PC-3 (cell line): ENCODE results near the gene DOK5. TPM values are rescaled to one million over a fixed set of nuclear protein-coding genes. Genes with fewer than 3 reads are reported as not detected.

Source experiments
- ATAC-seq: fragments of 200-7000 bp; cut with Tn5 transposase; 2 replicates; pipeline ENCODE4 v1.9.1; 2020; ENCODE audit warnings: mild to moderate bottlenecking, moderate library complexity
- BruUV-seq: library from RNA; stranded (reverse); fragments of 400-500 nt; replicated peaks from 2 replicates; lab custom pipeline; 2021; lab: Mats Ljungman, UMichigan
- CTCF ChIA-PET: fragments of 300-600 bp; sonication (Branson Sonifier 250); formaldehyde crosslinking; loops from one replicate; lab custom pipeline; 2022; ENCODE audit warnings: antibody characterized with exemption; lab: Charles Lee
- POLR2A ChIA-PET: fragments of 300-600 bp; sonication (Branson Sonifier 250); formaldehyde crosslinking; loops from one replicate; lab custom pipeline; 2022; ENCODE audit warnings: antibody characterized with exemption; ENCODE audit not compliant: unreplicated experiment; lab: Charles Lee
- DNase-seq: peaks from one replicate; pipeline ENCODE4 v3.0.0-alpha.2; 2015
- H2AFZ ChIP-seq: fragments of 300-600 bp; sonication (generic); 2 replicates; pipeline ENCODE4 v1.6.0; 2016; ENCODE audit warnings: antibody characterized with exemption, low read length
- H3F3A ChIP-seq: fragments of 300-600 bp; sonication (generic); one replicate; pipeline ENCODE4 v1.6.0; 2017; ENCODE audit warnings: antibody characterized with exemption, low read length, control low read depth, mild to moderate bottlenecking; ENCODE audit not compliant: unreplicated experiment
- H3K27ac ChIP-seq: fragments of 300-600 bp; sonication (generic); 2 replicates; pipeline ENCODE4 v1.5.1; 2016; ENCODE audit warnings: mild to moderate bottlenecking, low read length
- H3K27me3 ChIP-seq: fragments of 300-600 bp; sonication (generic); 2 replicates; pipeline ENCODE4 v1.6.1; 2016; ENCODE audit warnings: low read length, mixed read lengths
- H3K36me3 ChIP-seq: fragments of 300-600 bp; sonication (generic); 2 replicates; pipeline ENCODE4 v1.6.1; 2016; ENCODE audit warnings: low read depth, mixed run types, low read length, mixed read lengths
- H3K4me1 ChIP-seq: fragments of 300-600 bp; sonication (generic); 2 replicates; pipeline ENCODE4 v1.5.1; 2016; ENCODE audit warnings: low read length; ENCODE audit not compliant: insufficient read depth
- H3K4me2 ChIP-seq: fragments of 300-600 bp; sonication (generic); 2 replicates; pipeline ENCODE4 v1.6.0; 2016; ENCODE audit warnings: low read length
- H3K4me3 ChIP-seq: fragments of 300-600 bp; sonication (generic); 2 replicates; pipeline ENCODE4 v1.5.1; 2016; ENCODE audit warnings: mild to moderate bottlenecking, low read length, mixed read lengths
- H3K79me2 ChIP-seq: fragments of 300-600 bp; sonication (generic); 2 replicates; pipeline ENCODE4 v1.6.1; 2017; ENCODE audit warnings: low read length, mixed read lengths
- H3K9ac ChIP-seq: fragments of 300-600 bp; sonication (generic); 2 replicates; pipeline ENCODE4 v1.6.0; 2016; ENCODE audit warnings: mild to moderate bottlenecking, low read length
- H3K9me2 ChIP-seq: fragments of 300-600 bp; sonication (generic); replicated peaks from 2 replicates; pipeline ENCODE4 v1.6.1; 2016; ENCODE audit warnings: mixed run types, low read length, mixed read lengths
- H3K9me3 ChIP-seq: fragments of 300-600 bp; sonication (generic); 2 replicates; pipeline ENCODE4 v1.6.1; 2016; ENCODE audit warnings: low read length, mixed read lengths
- H4K20me1 ChIP-seq: fragments of 300-600 bp; sonication (generic); 2 replicates; pipeline ENCODE4 v1.6.1; 2016; ENCODE audit warnings: low read length, mixed read lengths
- EZH2 ChIP-seq: fragments of 300-600 bp; sonication (generic); IDR thresholded peaks from one replicate; pipeline ENCODE4 v1.6.1; 2017; ENCODE audit warnings: antibody characterized with exemption, mild to moderate bottlenecking, low read length; ENCODE audit not compliant: unreplicated experiment
- EZH2phosphoT487 ChIP-seq: fragments of 300-600 bp; sonication (generic); IDR thresholded peaks from 2 replicates; pipeline ENCODE4 v1.6.1; 2018; ENCODE audit warnings: mild to moderate bottlenecking, antibody characterized with exemption, low read length, borderline replicate concordance
- intact Hi-C: fragments of 100-400 bp; cut with micrococcal nuclease; formaldehyde crosslinking; loops from 2 replicates; pipeline ENCODE4 v1.9.0; 2023
- total RNA-seq: library from RNA; depleted of rRNA; stranded (reverse); fragments of >200 nt; gene quantifications from 2 replicates; pipeline ENCODE4 v1.2.3, GENCODE V29; 2014
- TF ChIP-seq, protein P1 (sequence below): fragments of 300-600 bp; sonication (generic); conservative IDR thresholded peaks from 2 replicates; pipeline ENCODE4 v1.5.1; 2017; ENCODE audit warnings: antibody characterized with exemption, low read depth, mild to moderate bottlenecking, low read length

DOK5 gene
- total RNA-seq, 1 experiment from 2014 or later, result not detected

DNA sequence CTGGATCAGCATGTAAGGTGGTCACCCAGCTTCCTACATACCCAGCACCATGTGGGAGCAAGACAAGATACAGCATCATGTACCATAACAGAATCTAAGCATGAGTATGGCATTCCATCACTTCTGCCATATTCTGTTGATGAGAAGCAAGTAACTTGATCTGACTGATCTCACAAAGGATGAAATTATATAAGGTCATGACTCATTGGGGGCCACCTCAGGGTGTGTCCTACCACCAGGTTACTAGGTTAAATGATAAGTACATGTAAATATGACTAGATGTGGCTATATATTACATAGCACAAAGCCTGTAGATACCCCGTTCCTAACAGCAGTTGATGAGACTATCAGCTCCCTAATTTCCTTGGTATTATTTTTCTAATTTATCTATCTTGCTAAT lies 213.1 kb downstream of the DOK5 start:
- ChIA-PET POLR2A (no interaction called here), CTCF (no interaction called here)
- DNase-seq (no peak), ATAC-seq (no peak)
- Histone ChIP-seq H3K9me2 (no peaks in the 10 kb centered on the region), H4K20me1 (no peaks in the 10 kb centered on the region), H3F3A (no peaks in the 10 kb centered on the region), H3K4me2 (no peak overlapping the region), H3K9ac (no peak overlapping the region), H3K9me3 (no peaks in the 10 kb centered on the region), H3K79me2 (no peaks in the 10 kb centered on the region), H3K4me1 (no peaks in the 10 kb centered on the region), H3K27ac (no peak overlapping the region), H3K36me3 (no peaks in the 10 kb centered on the region), H2AFZ (no peak overlapping the region), H3K27me3 (peaks cover 11% of the 10 kb centered on the region), H3K4me3 (no peak overlapping the region)
- TF ChIP-seq EZH2phosphoT487 (no peak), EZH2 (no peak)
- TF ChIP-seq, protein P1, sequence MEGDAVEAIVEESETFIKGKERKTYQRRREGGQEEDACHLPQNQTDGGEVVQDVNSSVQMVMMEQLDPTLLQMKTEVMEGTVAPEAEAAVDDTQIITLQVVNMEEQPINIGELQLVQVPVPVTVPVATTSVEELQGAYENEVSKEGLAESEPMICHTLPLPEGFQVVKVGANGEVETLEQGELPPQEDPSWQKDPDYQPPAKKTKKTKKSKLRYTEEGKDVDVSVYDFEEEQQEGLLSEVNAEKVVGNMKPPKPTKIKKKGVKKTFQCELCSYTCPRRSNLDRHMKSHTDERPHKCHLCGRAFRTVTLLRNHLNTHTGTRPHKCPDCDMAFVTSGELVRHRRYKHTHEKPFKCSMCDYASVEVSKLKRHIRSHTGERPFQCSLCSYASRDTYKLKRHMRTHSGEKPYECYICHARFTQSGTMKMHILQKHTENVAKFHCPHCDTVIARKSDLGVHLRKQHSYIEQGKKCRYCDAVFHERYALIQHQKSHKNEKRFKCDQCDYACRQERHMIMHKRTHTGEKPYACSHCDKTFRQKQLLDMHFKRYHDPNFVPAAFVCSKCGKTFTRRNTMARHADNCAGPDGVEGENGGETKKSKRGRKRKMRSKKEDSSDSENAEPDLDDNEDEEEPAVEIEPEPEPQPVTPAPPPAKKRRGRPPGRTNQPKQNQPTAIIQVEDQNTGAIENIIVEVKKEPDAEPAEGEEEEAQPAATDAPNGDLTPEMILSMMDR, result no peak
- intact Hi-C loops, result no loop called here
- no TSS peak for BruUV-seq

DNA sequence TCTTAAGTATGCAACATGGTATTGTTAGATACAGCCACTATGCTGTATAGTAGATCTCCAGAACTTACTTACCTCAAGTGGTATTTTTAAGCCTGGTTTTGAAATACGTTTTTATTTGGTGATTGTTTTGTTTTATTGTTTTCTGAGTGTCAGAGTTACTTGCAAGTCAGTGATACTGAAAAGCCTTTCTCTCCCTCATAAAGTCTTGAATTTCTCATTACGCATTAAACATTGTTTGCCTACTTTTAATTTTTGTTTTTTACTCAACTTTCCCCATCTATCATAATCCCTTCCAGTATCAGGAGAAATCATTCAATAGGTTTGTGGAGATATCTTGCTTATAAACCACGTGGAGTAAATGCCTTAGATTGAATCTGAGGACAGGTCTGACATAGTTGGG lies 214.9 kb downstream of the DOK5 start:
- H3K27ac ChIP-seq, result no peak overlapping the region
- no peaks in the 10 kb centered on the region for H3K4me1 ChIP-seq
- H3K9ac ChIP-seq, result no peak overlapping the region
- intact Hi-C loops, result no loop called here
- no peaks in the 10 kb centered on the region for H4K20me1 ChIP-seq
- ChIA-PET CTCF (no interaction called here), POLR2A (no interaction called here)
- ATAC-seq (no peak), DNase-seq (no peak)
- no TSS peak for BruUV-seq
- H3K4me2 ChIP-seq, result no peak overlapping the region
- no peak overlapping the region for H3K4me3 ChIP-seq
- no peaks in the 10 kb centered on the region for H3K9me3 ChIP-seq
- no peaks in the 10 kb centered on the region for H3K79me2 ChIP-seq
- H2AFZ ChIP-seq, result no peak overlapping the region
- no peaks in the 10 kb centered on the region for H3K36me3 ChIP-seq
- TF ChIP-seq EZH2, result no peak
- no peak for TF ChIP-seq EZH2phosphoT487
- TF ChIP-seq, protein P1, result no peak
- H3K9me2 ChIP-seq, result no peaks in the 10 kb centered on the region
- peaks cover 5% of the 10 kb centered on the region; the same call in 1 of the 2 replicates for H3K27me3 ChIP-seq
- H3F3A ChIP-seq, result no peaks in the 10 kb centered on the region

DNA sequence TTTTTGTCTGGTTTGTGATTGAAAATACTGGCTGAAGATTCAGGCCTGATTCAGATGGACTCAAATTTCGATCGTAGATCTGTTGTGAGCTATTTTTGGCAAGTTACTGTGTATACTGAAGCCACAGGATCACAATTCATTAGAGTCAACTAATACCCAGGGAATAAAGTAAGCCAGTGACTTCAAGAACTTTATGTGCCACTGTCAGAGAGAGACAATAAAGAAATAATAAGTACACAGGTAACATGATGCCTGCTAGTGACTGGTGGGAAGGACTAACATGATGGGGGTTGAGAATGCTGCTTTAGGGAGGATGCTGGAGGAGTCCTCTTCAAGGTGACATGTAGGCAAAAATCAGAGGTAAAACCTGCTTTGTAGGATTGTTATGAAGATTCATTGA lies 215.9 kb downstream of the DOK5 start:
- POLR2A ChIA-PET, result no interaction called here

More for the DNA sequence above, 215.9 kb downstream of the DOK5 start:
- CTCF ChIA-PET, result no interaction called here
- Histone ChIP-seq H3K27ac (no peak overlapping the region), H3K4me1 (no peaks in the 10 kb centered on the region), H3F3A (no peaks in the 10 kb centered on the region), H3K4me2 (no peak overlapping the region), H3K36me3 (no peaks in the 10 kb centered on the region), H4K20me1 (no peaks in the 10 kb centered on the region), H3K79me2 (no peaks in the 10 kb centered on the region), H3K4me3 (no peak overlapping the region), H3K27me3 (peaks cover 5% of the 10 kb centered on the region; the same call in 1 of the 2 replicates), H2AFZ (no peak overlapping the region), H3K9me2 (no peaks in the 10 kb centered on the region), H3K9me3 (no peaks in the 10 kb centered on the region), H3K9ac (no peak overlapping the region)
- BruUV-seq, result no TSS peak
- DNase-seq (no peak), ATAC-seq (no peak)
- intact Hi-C loops, result no loop called here
- TF ChIP-seq, protein P1, result no peak
- TF ChIP-seq EZH2phosphoT487 (no peak), EZH2 (no peak)
